GM20000 (cell line): ENCODE measurements around the gene HARS1.
"Not testable (repeated sequence)": the region's sequence is repeated elsewhere in the genome, so short reads cannot be mapped to it uniquely, and the experiment has no call there.

ENCODE experiments used
- DNase-seq: peaks from one replicate; pipeline ENCODE4 v3.0.0; 2012; ENCODE audit warnings: low spot score
- TF ChIP-seq, protein P1 (sequence below): IDR thresholded peaks from 2 replicates; pipeline ENCODE4 v1.5.1; 2012; ENCODE audit warnings: mild to moderate bottlenecking, control low read depth; ENCODE audit errors: extremely low read depth, missing control alignments

Gene HARS1

DNA sequence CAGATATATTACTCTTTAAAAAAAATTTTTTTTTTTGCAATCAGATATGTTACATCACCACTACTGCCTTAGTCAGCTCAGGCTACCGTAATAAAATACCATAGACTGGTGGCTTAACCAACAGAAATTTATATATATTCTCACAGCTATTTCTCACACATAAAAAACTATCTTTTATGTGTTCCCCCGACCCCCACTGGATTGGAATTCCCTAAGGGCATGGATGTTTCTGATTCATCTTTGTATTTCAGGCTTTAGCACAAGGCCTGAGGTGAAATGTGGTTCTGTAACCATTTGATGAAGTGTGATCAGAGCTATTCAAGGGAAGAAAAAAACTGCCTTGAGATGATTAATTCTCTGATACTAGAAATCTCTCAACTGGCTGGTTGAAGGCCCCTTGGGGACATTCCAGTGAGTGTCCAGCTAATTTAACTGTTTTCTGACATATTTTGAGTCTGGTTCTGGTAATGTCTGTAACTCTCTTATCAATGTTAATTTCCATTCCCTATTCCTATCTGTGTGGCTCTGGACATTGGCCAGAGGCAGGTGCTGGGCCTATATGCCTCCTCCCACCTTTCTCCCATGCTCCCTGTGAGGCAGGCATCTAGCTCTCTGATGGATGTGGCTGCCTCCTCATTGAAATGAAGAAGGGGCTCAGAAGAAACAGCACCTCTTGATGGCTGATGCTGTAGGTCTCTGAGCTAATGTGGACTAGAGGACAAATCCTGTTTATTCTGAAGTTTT, 60.7 kb downstream of the HARS1 start:
- TF ChIP-seq, protein P1, sequence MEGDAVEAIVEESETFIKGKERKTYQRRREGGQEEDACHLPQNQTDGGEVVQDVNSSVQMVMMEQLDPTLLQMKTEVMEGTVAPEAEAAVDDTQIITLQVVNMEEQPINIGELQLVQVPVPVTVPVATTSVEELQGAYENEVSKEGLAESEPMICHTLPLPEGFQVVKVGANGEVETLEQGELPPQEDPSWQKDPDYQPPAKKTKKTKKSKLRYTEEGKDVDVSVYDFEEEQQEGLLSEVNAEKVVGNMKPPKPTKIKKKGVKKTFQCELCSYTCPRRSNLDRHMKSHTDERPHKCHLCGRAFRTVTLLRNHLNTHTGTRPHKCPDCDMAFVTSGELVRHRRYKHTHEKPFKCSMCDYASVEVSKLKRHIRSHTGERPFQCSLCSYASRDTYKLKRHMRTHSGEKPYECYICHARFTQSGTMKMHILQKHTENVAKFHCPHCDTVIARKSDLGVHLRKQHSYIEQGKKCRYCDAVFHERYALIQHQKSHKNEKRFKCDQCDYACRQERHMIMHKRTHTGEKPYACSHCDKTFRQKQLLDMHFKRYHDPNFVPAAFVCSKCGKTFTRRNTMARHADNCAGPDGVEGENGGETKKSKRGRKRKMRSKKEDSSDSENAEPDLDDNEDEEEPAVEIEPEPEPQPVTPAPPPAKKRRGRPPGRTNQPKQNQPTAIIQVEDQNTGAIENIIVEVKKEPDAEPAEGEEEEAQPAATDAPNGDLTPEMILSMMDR: no peak
- no peak for DNase-seq

DNA sequence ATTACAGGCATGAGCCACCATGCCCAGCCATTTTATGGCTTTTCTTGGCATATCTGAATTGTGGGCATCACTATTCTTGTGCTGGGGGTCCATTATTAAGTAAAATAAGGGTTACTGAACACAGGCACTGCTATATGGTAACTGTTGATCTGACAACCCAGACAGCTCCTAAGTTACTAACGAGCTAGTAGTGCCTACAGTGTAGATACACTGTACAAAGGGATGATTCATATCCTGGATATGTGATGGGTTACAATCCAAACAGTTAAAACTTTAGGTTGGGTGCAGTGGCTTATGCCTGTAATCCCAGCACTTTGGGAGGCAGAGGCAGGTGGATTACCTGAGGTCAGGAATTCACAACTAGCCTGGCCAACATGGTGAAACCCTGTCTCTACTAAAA, 62.5 kb downstream of the HARS1 start:
- DNase-seq: no peak

DNA sequence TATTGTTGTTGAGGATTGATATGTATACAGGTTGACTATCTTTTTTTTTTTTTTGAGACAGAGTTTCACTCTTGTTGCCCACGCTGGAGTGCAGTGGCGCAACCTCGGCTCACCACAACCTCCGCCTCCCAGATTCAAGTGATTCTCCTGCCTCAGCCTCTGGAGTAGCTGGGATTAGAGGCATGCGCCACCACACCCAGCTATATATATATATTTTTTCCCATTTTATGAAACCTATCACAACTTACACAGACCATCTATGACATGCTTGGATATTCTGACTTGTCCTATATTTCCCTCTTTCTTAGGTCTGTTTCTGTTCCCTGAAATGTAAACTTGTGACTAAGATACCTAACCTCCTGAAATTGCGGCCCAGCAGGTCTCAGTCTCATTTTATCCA, 63.2 kb downstream of the HARS1 start:
- DNase-seq: no peak
- TF ChIP-seq, protein P1: no peak

More for the DNA sequence above, 62.5 kb downstream of the HARS1 start:
- TF ChIP-seq, protein P1: no peak

DNA sequence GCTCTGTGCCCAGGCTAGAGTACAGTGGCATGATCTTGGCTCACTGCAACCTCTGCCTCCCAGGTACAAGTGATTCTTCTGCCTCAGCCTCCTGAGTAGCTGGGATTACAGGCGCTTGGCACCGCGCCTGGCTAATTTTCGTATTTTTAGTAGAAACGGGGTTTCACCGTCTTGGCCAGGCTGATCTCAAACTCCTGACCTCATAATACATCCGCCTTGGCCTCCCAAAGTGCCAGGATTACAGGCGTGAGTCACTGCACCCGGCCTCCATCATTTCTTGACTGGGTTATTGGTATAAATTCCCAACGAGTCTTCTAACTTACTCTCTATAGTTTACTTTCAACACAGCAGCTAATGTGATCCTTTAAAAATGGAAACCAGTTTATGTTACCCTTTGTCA, 66.3 kb downstream of the HARS1 start:
- DNase-seq: not testable (repeated sequence)
